H1 (cell line): ENCODE data around the gene ADSS1. TPM values are rescaled to one million over a fixed set of nuclear protein-coding genes. Genes with fewer than 3 reads are reported as not detected.

Experiments
- CTBP2 ChIP-seq: IDR thresholded peaks from 2 replicates; pipeline ENCODE4 v1.7.0; 2011; ENCODE audit warnings: borderline replicate concordance, mild to moderate bottlenecking, moderate library complexity, mixed read lengths, low read length; ENCODE audit not compliant: insufficient read depth, insufficient read length
- CTCF ChIP-seq, 3 experiments: IDR thresholded peaks; 1 replicate in 2 of 3; 2 replicates in 1 of 3; pipeline versions ENCODE4 v1.5.1 to v1.6.1; 2011; ENCODE audit warnings: low read length in 3 of 3, mild to moderate bottlenecking in 3 of 3, inconsistent platforms in 2 of 3, low read depth in 1 of 3, moderate library complexity in 1 of 3; ENCODE audit not compliant: insufficient read depth in 1 of 3; ENCODE audit errors: control extremely low read depth in 1 of 3
- JUN ChIP-seq: IDR thresholded peaks from 2 replicates; pipeline ENCODE4 v1.6.1; 2011; ENCODE audit warnings: low read depth, mild to moderate bottlenecking, improper control_type of control experiment, low read length
- SIN3A ChIP-seq, 2 experiments: IDR thresholded peaks in 1 of 2; conservative IDR thresholded peaks in 1 of 2; 2 replicates each; pipeline ENCODE4 v1.6.1; 2011 to 2012; ENCODE audit warnings: low read length in 2 of 2, improper control_type of control experiment in 1 of 2, low read depth in 1 of 2, mild to moderate bottlenecking in 1 of 2
- SUZ12 ChIP-seq: fragments of 200-600 bp; sonication (generic); IDR thresholded peaks from 2 replicates; pipeline ENCODE4 v1.6.1; 2012; ENCODE audit warnings: mild to moderate bottlenecking, inconsistent platforms, low read length, moderate library complexity, mixed read lengths
- polyA plus RNA-seq, 7 experiments: library from polyadenylated mRNA; depleted of rRNA in 3 of 7; stranded (reverse) in 5 of 7; unstranded in 2 of 7; fragments of >200 nt in 5 of 7; fragments of 200-250 nt in 2 of 7; gene quantifications; 1 replicate in 5 of 7; 2 replicates in 1 of 7; 4 replicates in 1 of 7; pipeline versions ENCODE4 v1.2.1 to v1.2.3, GENCODE V29; 2011 to 2013; ENCODE audit warnings: missing spikeins in 2 of 7, mixed read lengths in 2 of 7
- total RNA-seq: library from RNA; stranded (reverse); fragmentation: NEBNext Ultra II Directional; extraction: Animal tissue kit (Norgen Biotek cat#: 25700); gene quantifications from 2 replicates; pipeline ENCODE4 v1.2.1, GENCODE V29; 2021

The ADSS1 gene
- total and polyA plus RNA-seq, 2 of the 8 experiments (the other 6 are each of a cell fraction or from before 2014, with no cell fraction given) = 7.1 to 7.9 TPM

GRCh38 chr14:104745431-104745830 lies 21.4 kb downstream of the ADSS1 start (continued):
- TF ChIP-seq CTCF (IDR thresholded peaks at IDR 0.05; ENCODE audit: control extremely low read depth in 1 of 3, insufficient read depth in 1 of 3, low read depth in 1 of 3, low read length in 3 of 3) = no peak
- no peak for TF ChIP-seq CTBP2
- TF ChIP-seq SUZ12 = no peak
- no peak for TF ChIP-seq JUN
- no peak for TF ChIP-seq SIN3A (conservative IDR thresholded peaks at IDR 0.05 in 1 of 2, IDR thresholded peaks at IDR 0.05 in 1 of 2; ENCODE audit: low read depth in 1 of 2, low read length in 2 of 2)
